ENCODE measurements around the gene PNMA8A. TPM values are rescaled to one million over a fixed set of nuclear protein-coding genes. Genes with fewer than 3 reads are reported as not detected.

The PNMA8A gene
- total and polyA plus RNA-seq, 2 of the 13 experiments (the other 11 are each of a cell fraction or from before 2014, with no cell fraction given): 0.13 to 0.51 TPM

- TF ChIP-seq ZNF501 (CRISPR knock-in tag; IDR thresholded peaks at IDR 0.05) (0 out of 2 replicates have a peak, but pooled peaks have one; percentile 47), GLMP (CRISPR knock-in tag; IDR thresholded peaks at IDR 0.05; ENCODE audit: borderline replicate concordance) (no peak), ZNF841 (CRISPR knock-in tag; IDR thresholded peaks at IDR 0.05; ENCODE audit: borderline replicate concordance) (no peak), DBP (CRISPR knock-in tag; IDR thresholded peaks at IDR 0.05; ENCODE audit: not compliant biosample characterization) (no peak), CHD4 (IDR thresholded peaks at IDR 0.05; ENCODE audit: borderline replicate concordance, low read length) (no peak), ZNF782 (CRISPR knock-in tag; IDR thresholded peaks at IDR 0.05; ENCODE audit: borderline replicate concordance) (0 out of 2 replicates have a peak, but pooled peaks have one; percentile 48), DMTF1 (CRISPR knock-in tag; IDR thresholded peaks at IDR 0.05) (no peak), PRDM15 (CRISPR knock-in tag; IDR thresholded peaks at IDR 0.05) (no peak), SNAPC2 (CRISPR knock-in tag; IDR thresholded peaks at IDR 0.05) (no peak), YY1 (IDR thresholded peaks at IDR 0.05; ENCODE audit: insufficient read depth, insufficient replicate concordance, low read depth, low read length) (peak; percentile 49), ZMAT3 (CRISPR knock-in tag; conservative IDR thresholded peaks at IDR 0.05) (no peak), ZNF484 (CRISPR knock-in tag; IDR thresholded peaks at IDR 0.05; ENCODE audit: borderline replicate concordance, low read depth) (no peak), EED (CRISPR knock-in tag; IDR thresholded peaks at IDR 0.05) (peak; percentile 59; the same call in 1 of the 2 replicates), ZBTB1 (CRISPR knock-in tag; IDR thresholded peaks at IDR 0.05; ENCODE audit: borderline replicate concordance) (no peak), ISL2 (CRISPR knock-in tag; IDR thresholded peaks at IDR 0.05) (0 out of 2 replicates have a peak, but pooled peaks have one; percentile 20), ARID2 (CRISPR knock-in tag; IDR thresholded peaks at IDR 0.05; ENCODE audit: borderline replicate concordance) (no peak), ARNT2 (CRISPR knock-in tag; IDR thresholded peaks at IDR 0.05; ENCODE audit: low read depth) (no peak), ZNF251 (CRISPR knock-in tag; IDR thresholded peaks at IDR 0.05) (no peak), ZNF530 (CRISPR knock-in tag; IDR thresholded peaks at IDR 0.05; ENCODE audit: low read depth) (no peak), ZNF883 (CRISPR knock-in tag; IDR thresholded peaks at IDR 0.05; ENCODE audit: not compliant biosample characterization) (no peak)
Measured at GRCh38 chr19:46426506-46427162, 44.7 kb downstream of the PNMA8A start (continued).

All from HepG2 (cell line).